ENCODE measurements around the gene PACRG. TPM values are rescaled to one million over a fixed set of nuclear protein-coding genes. Genes with fewer than 3 reads are reported as not detected.

PACRG gene
- total and polyA plus RNA-seq, 2 donors (not counting 3 experiments of a cell fraction or from before 2014, with no cell fraction given) = 0.08 TPM; not detected in 1

DNA sequence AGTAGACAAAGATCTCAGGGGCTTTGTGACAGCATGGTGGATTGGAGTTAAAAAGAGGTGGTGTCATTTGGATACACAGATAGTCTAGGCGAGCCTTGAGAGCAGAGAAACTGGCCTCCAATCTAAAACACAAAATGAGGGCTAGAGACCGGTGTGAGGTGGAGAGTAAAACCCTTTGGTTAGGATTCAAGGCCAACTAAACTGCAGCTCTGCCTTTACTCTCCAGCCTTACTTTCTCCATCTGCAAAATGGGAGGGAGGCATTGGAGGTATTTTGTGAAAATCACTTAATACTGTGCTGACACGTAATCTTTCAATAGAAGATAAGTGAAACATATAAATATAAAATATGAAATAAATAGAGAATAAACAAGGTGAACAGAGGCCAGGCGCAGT is 597.6 kb downstream of the PACRG start:
- dilution Hi-C loops (cut with MboI; ENCODE audit: extremely low pct_ligation_motif_present, low sequenced_read_pairs) (no loop called here), intact Hi-C loops (cut with micrococcal nuclease) (no loop called here)
- FAIRE-seq (no peak), DNase-seq (ENCODE audit: low read depth, low spot score) (no peak)
- Histone ChIP-seq H3K79me2 (ENCODE audit: control insufficient read depth, insufficient read depth, low read length) (no peaks in the 10 kb centered on the region), H3K9me1 (replicated peaks; ENCODE audit: control insufficient read depth, extremely low read depth, insufficient read depth, low read length) (no peaks in the 10 kb centered on the region), H3K4me2 (ENCODE audit: insufficient read depth, low read length) (no peak overlapping the region), H3K36me3 (ENCODE audit: control insufficient read depth in 2 of 2, extremely low read depth in 1 of 2, insufficient read depth in 2 of 2, low read length in 2 of 2) (no peaks in the 10 kb centered on the region), H3K4me1 (ENCODE audit: control insufficient read depth, extremely low read depth, insufficient read depth, low read length) (peaks cover 6% of the 10 kb centered on the region), H4K20me1 (replicated peaks; ENCODE audit: control insufficient read depth, extremely low read depth, insufficient read depth, low read length) (no peaks in the 10 kb centered on the region), H3K4me3 (replicated peaks in 1 of 3; ENCODE audit: insufficient read depth in 1 of 3, low read depth in 1 of 3, low read length in 3 of 3) (no peak overlapping the region), H3K9ac (replicated peaks; ENCODE audit: extremely low read depth, insufficient read depth, low read length) (no peak overlapping the region), H3K27me3 (ENCODE audit: control insufficient read depth in 2 of 2, insufficient read depth in 2 of 2, low read length in 2 of 2) (peaks cover 0 to 2% of the 10 kb centered on the region in 2 experiments), H2AFZ (ENCODE audit: low read depth, low read length) (no peak overlapping the region), H3K27ac (ENCODE audit: insufficient read depth, low read depth, low read length) (no peak overlapping the region), H3K9me3 (replicated peaks; ENCODE audit: control insufficient read depth, insufficient read depth, low read length) (no peaks in the 10 kb centered on the region)
- ChIA-PET POLR2A (interaction anchor here (0.5 kb wide), 1 partner anchor 10 kb away, joined by 4 read pairs; no protein-coding TSS in a partner anchor), CTCF (interaction anchor here (0.8 to 2.0 kb wide), 3 partner anchors 10 to 31 kb away, joined by 3 to 6 read pairs (median 3); no protein-coding TSS in a partner anchor)
- no peak for TF ChIP-seq MYC (IDR thresholded peaks at IDR 0.05; ENCODE audit: low read depth, low read length)
- BruUV-seq (replicated peaks) = no TSS peak

GRCh38 chr6:163327165-163327880 is 599.5 kb downstream of the PACRG start:
- H3K4me3 ChIP-seq (replicated peaks in 1 of 3; ENCODE audit: insufficient read depth in 1 of 3, low read depth in 1 of 3, low read length in 3 of 3) = no peak overlapping the region
- DNase-seq (ENCODE audit: low read depth, low spot score) (no peak), FAIRE-seq (no peak)
- H3K79me2 ChIP-seq (ENCODE audit: control insufficient read depth, insufficient read depth, low read length) = no peaks in the 10 kb centered on the region
- ChIA-PET POLR2A (no interaction called here), CTCF (no interaction called here)
- no peaks in the 10 kb centered on the region for H3K9me3 ChIP-seq (replicated peaks; ENCODE audit: control insufficient read depth, insufficient read depth, low read length)
- TF ChIP-seq MYC (IDR thresholded peaks at IDR 0.05; ENCODE audit: low read depth, low read length) (no peak), POLR2A (IDR thresholded peaks at IDR 0.05; ENCODE audit: low read depth, low read length) (no peak), FOS (IDR thresholded peaks at IDR 0.05; ENCODE audit: borderline replicate concordance, insufficient read depth, low read length) (no peak), GATA2 (IDR thresholded peaks at IDR 0.05; ENCODE audit: insufficient read depth, insufficient read length, low read depth, low read length) (no peak), JUN (IDR thresholded peaks at IDR 0.05; ENCODE audit: borderline replicate concordance, insufficient read depth, insufficient read length, low read depth) (no peak), CTCF (IDR thresholded peaks at IDR 0.05; ENCODE audit: extremely low read depth in 1 of 2, insufficient read depth in 1 of 2, low read depth in 1 of 2, low read length in 2 of 2) (no peak), POLR2AphosphoS5 (IDR thresholded peaks at IDR 0.05; ENCODE audit: insufficient read depth, low read depth, low read length) (no peak), EZH2 (IDR thresholded peaks at IDR 0.05; ENCODE audit: borderline replicate concordance, low read depth, low read length, severe bottlenecking) (no peak)
- TF ChIP-seq, protein P1, sequence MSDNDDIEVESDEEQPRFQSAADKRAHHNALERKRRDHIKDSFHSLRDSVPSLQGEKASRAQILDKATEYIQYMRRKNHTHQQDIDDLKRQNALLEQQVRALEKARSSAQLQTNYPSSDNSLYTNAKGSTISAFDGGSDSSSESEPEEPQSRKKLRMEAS (IDR thresholded peaks at IDR 0.05; ENCODE audit: insufficient read depth, insufficient read length) = no peak
- no peaks in the 10 kb centered on the region for H3K36me3 ChIP-seq (ENCODE audit: control insufficient read depth in 2 of 2, extremely low read depth in 1 of 2, insufficient read depth in 2 of 2, low read length in 2 of 2)
- BruUV-seq (replicated peaks) = no TSS peak
- no peak overlapping the region for H2AFZ ChIP-seq (ENCODE audit: low read depth, low read length)
- no peaks in the 10 kb centered on the region for H3K9me1 ChIP-seq (replicated peaks; ENCODE audit: control insufficient read depth, extremely low read depth, insufficient read depth, low read length)
- intact Hi-C loops (cut with micrococcal nuclease) (no loop called here), dilution Hi-C loops (cut with MboI; ENCODE audit: extremely low pct_ligation_motif_present, low sequenced_read_pairs) (no loop called here)
- H3K27ac ChIP-seq (ENCODE audit: insufficient read depth, low read depth, low read length) = no peak overlapping the region
- H4K20me1 ChIP-seq (replicated peaks; ENCODE audit: control insufficient read depth, extremely low read depth, insufficient read depth, low read length) = no peaks in the 10 kb centered on the region
- no peaks in the 10 kb centered on the region for H3K27me3 ChIP-seq (ENCODE audit: control insufficient read depth in 2 of 2, insufficient read depth in 2 of 2, low read length in 2 of 2)
- H3K4me1 ChIP-seq (ENCODE audit: control insufficient read depth, extremely low read depth, insufficient read depth, low read length) = peaks cover 6% of the 10 kb centered on the region
- H3K4me2 ChIP-seq (ENCODE audit: insufficient read depth, low read length) = no peak overlapping the region
- no peak overlapping the region for H3K9ac ChIP-seq (replicated peaks; ENCODE audit: extremely low read depth, insufficient read depth, low read length)
